ENCODE data around the gene PMPCA. TPM values are rescaled to one million over a fixed set of nuclear protein-coding genes. Genes with fewer than 3 reads are reported as not detected.

The PMPCA gene
- total and polyA plus RNA-seq, 2 donors (not counting 1 experiment from before 2014, with no cell fraction given), result 26.4 to 70.2 TPM

DNA sequence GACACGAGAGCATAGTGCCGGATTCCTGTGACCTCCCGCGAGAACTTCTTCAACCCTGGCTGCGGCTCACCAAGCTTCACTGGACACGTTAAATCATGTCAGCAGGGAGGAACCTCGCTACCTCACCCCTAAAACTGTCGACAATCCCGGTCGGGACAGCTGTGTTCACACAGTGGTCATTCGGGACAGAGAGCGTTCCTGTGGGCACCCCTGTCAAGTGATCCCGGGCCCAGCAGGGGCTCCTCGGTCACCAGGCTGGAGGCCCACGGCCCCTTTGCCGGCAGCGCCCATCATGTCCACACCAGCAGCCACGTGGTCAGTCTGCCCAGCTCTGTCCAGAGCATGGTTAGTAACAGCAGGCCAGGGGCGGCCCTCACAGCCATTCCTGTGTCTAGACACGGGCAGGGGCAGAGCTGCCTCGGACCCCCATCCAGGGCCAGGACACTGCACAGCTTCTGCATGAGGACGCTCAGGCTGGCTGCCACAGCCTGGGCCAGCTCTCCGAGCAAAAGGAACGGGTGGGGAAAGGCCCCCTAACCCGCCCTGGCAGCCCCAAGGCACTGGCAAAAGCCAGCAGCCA is 25.7 kb downstream of the PMPCA start:
- Histone ChIP-seq H3K79me2 (ENCODE audit: control insufficient read depth, insufficient read depth, low read length) (peaks cover 42% of the 10 kb centered on the region), H3K27ac (ENCODE audit: insufficient read depth, low read length) (no peak overlapping the region), H2AFZ (ENCODE audit: low read length) (no peak overlapping the region), H3K27me3 (ENCODE audit: control insufficient read depth, insufficient read depth, low read length) (no peaks in the 10 kb centered on the region), H3K9me3 (ENCODE audit: control insufficient read depth, insufficient read depth, low read depth, low read length) (no peaks in the 10 kb centered on the region), H3K36me3 (ENCODE audit: control insufficient read depth, insufficient read depth, low read length) (peaks cover 18% of the 10 kb centered on the region), H4K20me1 (ENCODE audit: control insufficient read depth, extremely low read depth, insufficient read depth, low read length) (no peaks in the 10 kb centered on the region), H3K4me1 (ENCODE audit: control insufficient read depth, extremely low read depth, insufficient read depth, low read length) (peaks cover 13% of the 10 kb centered on the region), H3K4me2 (ENCODE audit: extremely low read depth, insufficient read depth, low read length) (no peak overlapping the region), H3K9ac (ENCODE audit: insufficient read depth, low read length) (peak overlapping the region; percentile 7), H3K4me3 (replicated peaks in 1 of 4; ENCODE audit: control extremely low read depth in 1 of 4, insufficient read depth in 1 of 4, low read depth in 3 of 4, low read length in 4 of 4) (no peak overlapping the region)
- DNase-seq (ENCODE audit: low read depth in 2 of 2), result no peak
- TF ChIP-seq CTCF (conservative IDR thresholded peaks at IDR 0.05 in 1 of 2, IDR thresholded peaks at IDR 0.05 in 1 of 2; ENCODE audit: low read depth in 1 of 2, low read length in 2 of 2) (no peak), EZH2 (IDR thresholded peaks at IDR 0.05; ENCODE audit: low read length, missing control alignments) (no peak)

GRCh38 chr9:136437430-136437829 is 27.0 kb downstream of the PMPCA start:
- peaks cover 13% of the 10 kb centered on the region for H3K4me1 ChIP-seq (ENCODE audit: control insufficient read depth, extremely low read depth, insufficient read depth, low read length)
- peak; percentile 40 to 78 for DNase-seq (ENCODE audit: low read depth in 2 of 2)
- H3K27me3 ChIP-seq (ENCODE audit: control insufficient read depth, insufficient read depth, low read length), result no peaks in the 10 kb centered on the region
- H2AFZ ChIP-seq (ENCODE audit: low read length), result no peak overlapping the region
- H3K27ac ChIP-seq (ENCODE audit: insufficient read depth, low read length), result peak overlapping the region; percentile 30
- peak overlapping the region; percentile 90 for H3K4me2 ChIP-seq (ENCODE audit: extremely low read depth, insufficient read depth, low read length)
- peaks cover 20% of the 10 kb centered on the region for H3K36me3 ChIP-seq (ENCODE audit: control insufficient read depth, insufficient read depth, low read length)
- peak overlapping the region; percentile 73 to 83 (median 78) for H3K4me3 ChIP-seq (replicated peaks in 1 of 4; ENCODE audit: control extremely low read depth in 1 of 4, insufficient read depth in 1 of 4, low read depth in 3 of 4, low read length in 4 of 4)
- H3K79me2 ChIP-seq (ENCODE audit: control insufficient read depth, insufficient read depth, low read length), result peaks cover 42% of the 10 kb centered on the region
- H3K9ac ChIP-seq (ENCODE audit: insufficient read depth, low read length), result no peak overlapping the region
- no peaks in the 10 kb centered on the region for H4K20me1 ChIP-seq (ENCODE audit: control insufficient read depth, extremely low read depth, insufficient read depth, low read length)
- no peaks in the 10 kb centered on the region for H3K9me3 ChIP-seq (ENCODE audit: control insufficient read depth, insufficient read depth, low read depth, low read length)
- no peak for TF ChIP-seq EZH2 (IDR thresholded peaks at IDR 0.05; ENCODE audit: low read length, missing control alignments)
- TF ChIP-seq CTCF (conservative IDR thresholded peaks at IDR 0.05 in 1 of 2, IDR thresholded peaks at IDR 0.05 in 1 of 2; ENCODE audit: low read depth in 1 of 2, low read length in 2 of 2), result no peak

DNA sequence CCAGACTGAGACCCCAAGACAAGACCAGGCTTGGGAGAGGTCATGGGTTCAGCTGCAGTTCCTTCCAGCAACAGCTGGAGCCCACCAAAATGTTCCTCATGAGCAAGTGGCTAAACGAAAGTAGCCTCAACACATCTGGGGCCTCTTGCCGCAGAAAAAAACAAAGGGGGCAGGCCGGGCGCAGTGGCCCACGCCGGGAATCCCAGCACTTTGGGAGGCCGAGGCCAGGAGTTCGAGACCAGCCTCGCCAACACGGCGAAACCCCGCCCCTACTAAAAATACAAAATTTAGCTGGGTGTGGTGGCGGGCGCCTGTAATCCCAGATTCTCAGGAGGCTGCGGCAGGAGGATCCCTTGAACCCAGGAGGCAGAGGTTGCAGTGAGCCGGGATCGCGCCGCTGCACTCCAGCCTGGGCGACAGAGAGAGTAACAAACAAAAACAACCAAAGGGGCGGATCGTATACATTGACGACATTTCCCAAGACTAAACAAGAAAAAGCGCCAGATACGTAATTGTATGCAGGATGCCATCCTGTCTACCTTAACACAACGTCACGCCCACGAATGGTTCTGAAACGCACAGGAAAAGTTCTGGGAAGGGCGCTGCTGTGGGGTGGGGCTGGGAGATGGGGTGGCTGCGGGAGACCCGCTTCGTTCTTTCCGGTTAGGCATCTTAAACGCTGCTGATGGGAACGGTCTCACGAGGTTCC is 27.5 kb downstream of the PMPCA start:
- peaks cover 42% of the 10 kb centered on the region for H3K79me2 ChIP-seq (ENCODE audit: control insufficient read depth, insufficient read depth, low read length)
- H3K27ac ChIP-seq (ENCODE audit: insufficient read depth, low read length), result peak overlapping the region; percentile 77
- peak overlapping the region; percentile 73 to 83 (median 78) for H3K4me3 ChIP-seq (replicated peaks in 1 of 4; ENCODE audit: control extremely low read depth in 1 of 4, insufficient read depth in 1 of 4, low read depth in 3 of 4, low read length in 4 of 4)
- peak overlapping the region; percentile 85 for H3K9ac ChIP-seq (ENCODE audit: insufficient read depth, low read length)
- peak overlapping the region; percentile 90 for H3K4me2 ChIP-seq (ENCODE audit: extremely low read depth, insufficient read depth, low read length)
- peak in 1 of 2 donors; percentile 38 for DNase-seq (ENCODE audit: low read depth in 2 of 2)
- no peaks in the 10 kb centered on the region for H3K9me3 ChIP-seq (ENCODE audit: control insufficient read depth, insufficient read depth, low read depth, low read length)
- peaks cover 23% of the 10 kb centered on the region for H3K36me3 ChIP-seq (ENCODE audit: control insufficient read depth, insufficient read depth, low read length)
- H3K27me3 ChIP-seq (ENCODE audit: control insufficient read depth, insufficient read depth, low read length), result no peaks in the 10 kb centered on the region
- TF ChIP-seq EZH2 (IDR thresholded peaks at IDR 0.05; ENCODE audit: low read length, missing control alignments) (no peak), CTCF (conservative IDR thresholded peaks at IDR 0.05 in 1 of 2, IDR thresholded peaks at IDR 0.05 in 1 of 2; ENCODE audit: low read depth in 1 of 2, low read length in 2 of 2) (no peak)
- H4K20me1 ChIP-seq (ENCODE audit: control insufficient read depth, extremely low read depth, insufficient read depth, low read length), result no peaks in the 10 kb centered on the region
- H2AFZ ChIP-seq (ENCODE audit: low read length), result no peak overlapping the region
- H3K4me1 ChIP-seq (ENCODE audit: control insufficient read depth, extremely low read depth, insufficient read depth, low read length), result peaks cover 13% of the 10 kb centered on the region
